Left kidney (tissue), 8 donors: ENCODE measurements around the gene DYNC2I2. TPM values are rescaled to one million over a fixed set of nuclear protein-coding genes. Genes with fewer than 3 reads are reported as not detected.
"Not testable (repeated sequence)": the region's sequence is repeated elsewhere in the genome, so short reads cannot be mapped to it uniquely, and the experiment has no call there.

Experiments
- DNase-seq: peaks from one replicate; pipeline ENCODE4 v3.0.0-alpha.2; 2013
- long read RNA-seq, 8 donors: transcript quantifications; one replicate each; lab custom pipeline, GENCODE V29; 2026
- polyA plus RNA-seq: library from polyadenylated mRNA; unstranded; fragments of 120-200 nt; gene quantifications from one replicate; pipeline ENCODE4 v1.2.1, GENCODE V29; 2013; ENCODE audit not compliant: insufficient read length

The DYNC2I2 gene
- 55.2 TPM for polyA plus RNA-seq
- long read RNA-seq, donor 1, transcript WDR34-201 (9 exons, 1,755 nt): major isoform, 38 of 73 reads
- long read RNA-seq, donor 1, partial matches to known transcripts: 34 of 73 reads
- long read RNA-seq, donor 1, other reads (novel, unspliced or antisense): 0 of 73 reads
- long read RNA-seq, donor 2, transcript WDR34-201 (9 exons, 1,755 nt): major isoform, 21 of 33 reads
- long read RNA-seq, donor 2, partial matches to known transcripts: 11 of 33 reads
- long read RNA-seq, donor 2, other reads (novel, unspliced or antisense): 0 of 33 reads
- long read RNA-seq, donor 3, transcript WDR34-201 (9 exons, 1,755 nt): major isoform, 29 of 44 reads
- long read RNA-seq, donor 3, partial matches to known transcripts: 14 of 44 reads
- long read RNA-seq, donor 3, other reads (novel, unspliced or antisense): 0 of 44 reads
- long read RNA-seq, donor 4, partial matches to known transcripts: 0 of 3 reads
- long read RNA-seq, donor 4, other reads (novel, unspliced or antisense): 0 of 3 reads
- long read RNA-seq, donor 5, transcript WDR34-201 (9 exons, 1,755 nt): major isoform, 42 of 69 reads
- long read RNA-seq, donor 5, partial matches to known transcripts: 21 of 69 reads
- long read RNA-seq, donor 5, other reads (novel, unspliced or antisense): 5 of 69 reads
- long read RNA-seq, donor 6, transcript WDR34-201 (9 exons, 1,755 nt): major isoform, 30 of 2,037 reads
- long read RNA-seq, donor 6, partial matches to known transcripts: 1,986 of 2,037 reads
- long read RNA-seq, donor 6, other reads (novel, unspliced or antisense): 19 of 2,037 reads
- long read RNA-seq, donor 7, transcript WDR34-201 (9 exons, 1,755 nt): major isoform, 40 of 66 reads
- long read RNA-seq, donor 7, partial matches to known transcripts: 26 of 66 reads
- long read RNA-seq, donor 7, other reads (novel, unspliced or antisense): 0 of 66 reads
- long read RNA-seq, donor 8, transcript WDR34-201 (9 exons, 1,755 nt): major isoform, 12 of 22 reads
- long read RNA-seq, donor 8, partial matches to known transcripts: 10 of 22 reads
- long read RNA-seq, donor 8, other reads (novel, unspliced or antisense): 0 of 22 reads

DNA sequence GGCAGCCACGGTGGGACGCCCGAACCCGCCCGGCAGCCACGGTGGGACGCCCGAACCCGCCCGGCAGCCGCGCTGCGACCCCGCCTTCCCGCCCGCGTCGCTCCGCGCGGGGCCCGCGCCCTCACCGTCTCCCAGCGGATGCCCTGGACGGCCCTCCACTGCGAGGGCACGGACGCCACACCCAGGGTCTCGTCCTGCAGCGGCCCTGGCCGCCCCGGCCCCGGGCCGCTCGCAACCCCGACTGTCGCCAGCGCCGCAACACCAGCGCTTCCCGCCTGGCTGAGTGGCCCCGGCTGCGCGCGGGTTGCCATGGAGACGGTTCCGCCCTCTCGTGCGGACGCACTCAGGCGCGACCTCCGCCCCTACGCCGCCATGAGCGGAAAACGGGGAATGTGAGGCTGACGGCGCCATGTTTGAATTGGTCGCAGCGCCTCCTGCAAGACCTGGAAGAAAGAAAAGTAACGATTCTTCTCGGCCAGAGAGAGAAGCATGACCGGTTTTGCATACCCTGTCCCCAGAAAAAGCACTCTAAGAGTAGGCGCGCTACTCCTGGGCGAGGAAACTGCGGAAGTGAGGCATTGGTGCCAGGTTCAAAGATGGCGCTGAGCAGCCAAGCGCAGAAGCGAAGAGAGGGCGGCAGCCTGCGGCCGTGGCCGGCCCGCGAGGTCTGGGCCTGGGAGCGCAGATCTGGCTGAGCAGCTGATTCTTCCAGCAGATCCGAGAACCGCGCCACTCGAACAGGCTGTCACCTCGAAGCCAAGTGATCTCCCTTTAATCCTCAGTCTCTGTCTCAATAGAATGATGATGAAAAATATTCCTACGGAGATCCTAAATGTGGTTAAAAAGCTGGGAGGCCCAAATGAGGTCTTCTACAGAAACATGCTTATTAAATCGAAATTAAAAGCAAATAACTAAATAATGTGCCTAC, at the start of gene DYNC2I2:
Gene DYNC2I2 (minus strand): TSS at position 432 of the 928 bp plus-strand sequence. CDS start 121 bp downstream, at position 311.
- DNase-seq: peak; percentile 91

DNA sequence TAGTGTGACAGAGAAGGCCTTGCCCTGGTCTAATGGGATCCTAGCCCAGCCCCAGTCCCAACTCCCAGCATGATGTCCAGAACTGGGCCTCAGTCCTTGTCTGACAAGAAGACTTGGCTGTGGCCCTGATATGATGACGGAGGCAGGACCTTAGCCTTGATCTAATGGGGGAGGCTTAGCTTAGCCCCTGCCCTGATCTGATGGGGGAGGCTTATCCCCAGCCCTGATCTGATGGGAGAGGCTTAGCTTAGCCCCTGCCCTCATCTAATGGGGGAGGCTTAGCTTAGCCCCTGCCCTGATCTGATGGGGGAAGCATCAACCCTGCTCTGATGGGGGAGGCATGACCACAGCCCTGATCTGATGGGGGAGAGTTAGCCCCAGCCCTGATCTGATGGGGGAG, 49.4 kb upstream of the DYNC2I2 start:
- no peak for DNase-seq

DNA sequence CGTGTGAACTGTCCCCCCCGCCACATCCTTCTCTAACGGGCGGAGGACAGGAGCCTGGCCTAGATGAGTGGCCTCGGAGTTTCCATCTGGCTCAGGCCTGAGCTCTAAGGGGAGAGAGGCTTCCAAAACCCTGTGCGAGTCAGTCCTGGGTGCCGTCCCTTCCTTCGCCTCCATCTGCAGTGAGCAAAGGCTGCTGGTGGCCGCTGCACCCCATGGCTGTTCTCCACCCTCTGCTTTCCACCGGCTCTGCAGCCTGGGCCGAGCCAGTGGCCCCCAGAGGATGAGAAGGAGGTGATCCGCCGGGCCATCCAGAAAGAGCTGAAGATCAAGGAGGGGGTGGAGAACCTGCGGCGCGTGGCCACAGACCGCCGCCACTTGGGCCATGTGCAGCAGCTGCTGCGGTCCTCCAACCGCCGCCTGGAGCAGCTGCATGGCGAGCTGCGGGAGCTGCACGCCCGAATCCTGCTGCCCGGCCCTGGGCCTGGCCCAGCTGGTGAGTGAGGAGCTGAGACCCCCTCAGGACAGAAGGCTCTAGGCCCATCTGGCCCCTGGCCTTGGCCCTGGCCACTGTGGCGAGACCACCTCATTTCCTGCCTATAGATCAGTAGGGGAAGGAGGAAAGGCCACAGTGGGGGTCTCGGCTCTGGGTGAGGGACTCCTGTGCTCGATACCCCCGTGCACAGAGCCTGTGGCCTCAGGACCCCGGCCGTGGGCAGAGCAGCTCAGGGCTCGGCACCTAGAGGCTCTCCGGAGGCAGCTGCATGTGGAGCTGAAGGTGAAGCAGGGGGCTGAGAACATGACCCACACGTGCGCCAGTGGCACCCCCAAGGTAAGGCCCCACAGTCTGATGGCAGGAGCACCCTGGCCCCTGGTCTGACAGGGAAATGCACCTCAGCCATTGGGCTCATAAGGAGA, 48.7 kb upstream of the DYNC2I2 start:
- DNase-seq: no peak

DNA sequence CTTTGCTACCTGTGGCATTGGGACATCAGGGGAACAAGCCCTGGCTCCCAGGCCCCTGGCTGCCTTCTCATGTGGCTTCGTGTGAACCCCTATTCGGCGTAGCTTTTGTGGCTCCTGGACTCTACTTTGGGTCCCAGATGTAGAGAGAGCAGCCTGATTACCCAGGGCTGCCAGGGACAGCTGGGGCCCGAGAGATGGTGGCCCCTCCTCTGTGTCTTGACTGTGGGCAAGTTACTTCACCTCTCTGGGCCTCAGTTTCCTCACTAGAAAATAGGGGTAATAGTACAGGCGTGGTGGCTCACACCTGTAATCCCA, 47.7 kb upstream of the DYNC2I2 start:
- DNase-seq: no peak

DNA sequence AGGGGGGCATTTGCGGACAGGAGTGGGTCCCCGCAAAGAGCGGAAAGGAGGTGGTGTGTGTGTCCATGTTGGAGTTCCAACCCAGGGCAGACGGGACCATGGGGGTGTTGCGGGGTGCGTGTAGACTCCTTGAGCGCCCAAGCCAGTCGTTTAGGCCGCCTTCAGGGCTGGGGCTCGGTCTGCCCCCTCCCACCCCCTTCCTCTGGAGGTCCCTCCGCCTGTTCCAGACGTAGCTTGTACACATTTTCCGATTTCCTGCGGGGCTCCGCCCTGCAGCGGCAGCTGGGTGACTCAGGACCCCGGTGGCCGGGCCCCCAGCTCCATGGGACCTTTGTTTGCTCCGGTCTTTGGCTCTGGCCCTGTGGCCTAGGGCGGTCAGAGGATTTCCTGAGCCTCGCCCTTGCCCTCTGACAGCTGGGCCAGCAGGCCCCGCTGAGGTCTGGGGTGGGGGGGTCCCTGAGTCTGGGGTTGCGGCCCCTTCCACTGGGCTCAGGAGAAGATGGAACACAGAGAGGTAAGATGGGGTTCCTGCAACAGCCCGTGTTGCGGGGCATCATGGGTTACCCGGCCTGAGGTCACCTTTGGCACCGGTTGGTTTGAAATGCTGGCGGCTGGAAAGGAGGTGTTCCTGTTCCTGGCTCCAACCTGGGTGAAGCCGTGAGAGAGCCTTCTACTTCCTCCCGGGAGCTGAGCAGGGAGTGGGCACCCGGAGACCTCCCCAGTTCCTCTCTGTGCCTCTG, 47.1 kb upstream of the DYNC2I2 start:
- no peak for DNase-seq

DNA sequence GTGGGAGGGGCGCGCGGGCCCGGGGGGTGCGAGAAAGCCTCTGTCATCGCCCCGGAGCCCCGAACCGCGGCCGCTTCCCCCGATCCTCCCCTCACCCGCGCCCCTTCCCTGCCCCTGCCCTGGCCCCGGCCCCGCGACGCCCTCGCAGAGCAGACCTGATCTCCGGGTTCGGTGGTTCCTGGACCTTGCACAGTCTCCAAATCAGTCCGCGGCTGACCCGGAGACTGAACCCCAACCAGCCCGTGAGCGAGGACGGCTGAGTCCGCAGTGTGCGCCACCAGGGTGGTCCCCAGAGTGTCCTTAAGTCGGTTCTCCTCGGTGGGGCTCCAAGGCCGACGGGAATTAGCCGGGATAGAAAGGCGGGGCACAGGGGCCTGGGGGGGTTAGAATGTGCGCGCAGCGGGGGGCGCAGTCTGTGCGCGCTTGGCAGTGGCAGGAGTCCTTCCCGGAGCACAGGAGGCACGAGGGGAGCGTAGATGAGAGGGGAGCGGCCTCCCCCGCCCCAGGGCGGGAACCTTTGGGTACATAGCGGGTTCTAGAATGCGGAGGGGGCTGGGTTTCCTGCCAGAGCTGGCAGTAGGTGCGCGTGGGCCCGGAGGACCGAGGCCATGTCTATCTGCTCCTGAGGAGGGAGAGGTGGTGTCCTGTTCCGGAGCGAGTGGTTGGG, 46.4 kb upstream of the DYNC2I2 start:
- no peak for DNase-seq

DNA sequence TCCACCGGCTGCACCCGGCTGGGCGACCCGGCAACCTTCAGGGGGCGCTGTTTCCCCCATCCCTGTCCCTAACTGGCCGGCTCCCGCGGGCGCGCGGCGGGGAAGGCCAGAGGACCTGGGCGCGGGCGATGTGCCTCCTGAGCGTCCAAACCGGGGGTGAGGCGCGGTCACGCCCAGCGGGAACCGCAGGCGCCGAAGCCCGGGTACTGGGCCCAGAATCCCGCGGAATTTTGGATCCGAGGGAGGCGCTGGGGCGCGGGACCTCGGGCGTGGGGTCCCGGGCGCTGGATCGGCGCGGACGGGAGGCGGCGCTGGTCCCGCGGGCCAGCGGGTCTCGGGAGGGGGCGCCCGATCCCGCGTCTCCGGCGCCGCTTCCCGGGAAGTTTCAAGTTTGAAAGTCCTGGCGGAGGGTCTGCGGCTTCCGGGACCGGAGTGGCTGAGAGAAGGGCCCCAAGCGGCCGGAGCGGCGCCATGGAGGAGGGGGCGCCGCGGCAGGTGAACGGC, 45.9 kb upstream of the DYNC2I2 start, which contains the start of gene PKN3:
Gene PKN3 (plus strand): TSS at position 59 of the 504 bp plus-strand sequence. CDS start 413 bp downstream, at position 472.
- peak; percentile 85 for DNase-seq

DNA sequence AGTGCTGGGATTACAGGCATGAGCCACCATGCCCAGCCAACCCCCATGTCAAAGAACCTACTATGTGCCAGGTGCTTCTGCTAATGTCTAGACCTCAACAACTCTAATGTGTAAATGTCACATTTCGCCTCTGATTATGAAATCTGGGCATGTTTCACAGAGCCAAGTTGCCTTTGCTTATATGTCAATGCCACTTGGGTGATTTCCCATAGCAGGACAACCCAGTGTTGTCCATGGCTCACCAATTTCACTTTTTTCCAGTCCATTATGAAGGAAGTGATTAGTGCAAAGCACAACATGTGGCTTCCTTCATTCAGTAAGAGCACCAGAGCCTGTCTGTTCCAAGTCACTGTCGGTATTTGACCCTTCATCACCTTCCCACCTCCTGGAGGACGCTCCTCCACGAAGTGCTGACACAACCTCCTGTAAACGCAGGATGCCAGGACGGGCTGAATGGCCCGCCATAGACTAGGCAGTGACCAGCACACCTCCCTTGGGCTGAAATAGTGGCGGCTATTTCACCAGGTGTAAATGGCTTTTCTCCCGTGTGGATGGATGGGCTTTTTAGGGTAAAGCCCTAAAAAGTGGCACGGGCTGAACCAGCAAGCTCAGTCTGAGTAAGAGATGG, 44.7 kb upstream of the DYNC2I2 start:
- DNase-seq: no peak

DNA sequence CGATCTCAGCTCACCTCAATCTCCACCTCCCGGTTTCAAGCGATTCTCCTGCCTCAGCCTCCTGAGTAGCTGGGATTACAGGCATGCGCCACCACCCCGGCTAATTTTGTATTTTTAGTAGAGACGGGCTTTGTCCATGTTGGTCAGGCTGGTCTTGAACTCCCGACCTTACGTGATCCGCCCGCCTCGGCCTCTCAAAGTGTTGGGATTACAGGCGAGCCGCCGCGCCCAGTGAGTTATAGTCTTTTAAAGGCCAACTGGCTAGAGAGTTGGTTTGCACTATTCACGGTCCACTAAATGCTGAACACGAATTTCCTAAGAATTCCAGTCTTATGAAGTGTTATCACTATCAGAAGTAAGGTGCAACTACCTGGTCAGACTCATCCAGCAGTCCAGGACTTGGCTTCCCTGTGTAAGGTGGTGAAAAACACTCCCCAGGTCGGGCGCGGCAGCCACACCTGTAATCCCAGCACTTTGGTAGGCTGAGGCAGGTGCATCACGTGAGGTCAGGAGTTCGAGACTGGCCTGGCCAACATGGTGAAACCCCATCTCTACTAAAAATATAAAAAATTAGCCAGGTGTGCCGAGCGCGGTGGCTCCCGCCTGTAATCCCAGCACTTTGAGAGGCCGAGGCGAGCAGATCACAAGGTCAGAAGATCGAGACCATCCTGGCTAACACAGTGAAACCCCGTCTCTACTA, 42.6 kb upstream of the DYNC2I2 start:
- DNase-seq: not testable (repeated sequence)

DNA sequence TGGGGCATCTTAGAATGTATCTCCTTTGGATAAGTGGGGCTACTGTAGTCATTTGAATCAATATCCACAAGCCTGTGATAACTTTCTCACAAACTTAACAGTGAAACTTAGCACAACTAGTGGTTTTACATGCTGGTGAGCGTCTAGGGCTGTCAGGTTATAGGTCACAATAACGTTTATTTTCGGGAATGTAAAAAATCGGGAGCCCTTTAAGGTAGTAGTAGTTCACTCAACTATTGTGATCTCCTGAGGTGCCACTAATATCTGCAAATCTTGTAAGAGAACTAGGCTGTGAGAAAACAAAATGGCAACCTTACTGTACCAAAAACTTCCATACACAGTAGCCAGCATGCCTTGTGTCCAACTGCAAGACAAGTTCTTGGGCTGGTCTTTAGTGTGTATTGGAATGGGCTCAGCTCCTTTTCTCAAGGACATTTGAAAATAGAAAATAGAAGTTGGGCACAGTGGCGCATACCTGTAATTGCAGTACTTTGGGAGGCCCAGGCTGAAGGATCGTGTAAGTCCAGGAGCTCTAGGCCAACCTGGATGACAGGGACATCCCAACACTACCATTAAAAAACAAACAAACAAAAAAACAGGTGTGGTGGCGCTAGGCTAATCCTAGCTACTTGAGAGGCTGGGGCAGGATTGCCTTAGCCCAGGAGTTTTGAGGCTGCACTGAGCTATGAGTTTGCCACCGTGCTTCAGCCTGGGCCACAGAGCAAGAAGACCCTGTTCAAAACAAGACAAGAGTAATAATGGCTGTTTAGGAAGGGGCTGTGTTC, 40.5 kb upstream of the DYNC2I2 start:
- no peak for DNase-seq

DNA sequence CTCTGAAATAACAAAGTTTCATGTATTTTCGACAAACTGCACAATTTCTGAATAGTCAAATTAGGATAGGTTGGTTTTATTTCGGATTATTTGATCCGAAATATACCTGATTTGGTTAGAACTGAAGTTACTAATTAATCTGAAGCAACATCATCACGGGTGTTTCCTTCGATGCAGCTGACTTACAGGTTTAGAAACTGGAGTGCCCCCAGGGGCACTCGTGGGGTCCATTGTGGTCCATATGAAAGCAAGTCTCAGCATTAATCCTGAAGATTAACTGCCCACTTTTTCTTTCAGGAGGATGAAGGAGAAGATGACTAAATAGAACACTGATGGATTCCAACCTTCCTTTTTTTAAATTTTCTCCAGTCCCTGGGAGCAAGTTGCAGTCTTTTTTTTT, 37.7 kb upstream of the DYNC2I2 start:
- no peak for DNase-seq

DNA sequence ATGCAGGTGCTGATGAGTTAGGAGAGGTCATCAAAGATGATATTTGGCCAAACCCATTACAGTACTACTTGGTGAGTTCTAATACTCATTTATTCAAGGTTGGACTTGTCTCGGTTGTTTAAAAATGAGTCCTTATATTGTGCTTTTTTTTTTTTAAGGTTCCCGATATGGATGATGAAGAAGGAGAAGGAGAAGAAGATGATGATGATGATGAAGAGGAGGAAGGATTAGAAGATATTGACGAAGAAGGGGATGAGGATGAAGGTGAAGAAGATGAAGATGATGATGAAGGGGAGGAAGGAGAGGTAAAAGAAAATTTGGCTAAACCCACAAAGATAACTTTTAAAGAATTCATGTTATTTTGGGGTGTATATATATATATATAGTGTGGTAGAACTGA, 37.1 kb upstream of the DYNC2I2 start:
- not testable (repeated sequence) for DNase-seq

DNA sequence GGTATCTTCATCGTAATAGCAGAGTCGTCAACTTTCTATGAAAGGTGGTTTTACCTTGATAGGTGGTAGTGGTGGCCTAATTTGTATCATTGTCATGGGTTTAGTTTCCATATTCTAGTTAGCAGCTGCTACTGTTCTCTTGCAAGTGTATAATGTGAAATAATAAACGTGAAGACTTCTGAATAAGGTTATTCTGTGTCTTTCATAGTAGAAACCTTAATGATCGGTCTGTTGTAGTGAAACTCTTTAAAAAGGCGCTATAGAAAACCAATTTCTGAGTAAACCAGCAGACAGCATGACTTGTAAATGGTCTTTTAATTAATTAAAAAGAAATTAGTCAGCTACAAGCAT, 34.0 kb upstream of the DYNC2I2 start:
- no peak for DNase-seq

DNA sequence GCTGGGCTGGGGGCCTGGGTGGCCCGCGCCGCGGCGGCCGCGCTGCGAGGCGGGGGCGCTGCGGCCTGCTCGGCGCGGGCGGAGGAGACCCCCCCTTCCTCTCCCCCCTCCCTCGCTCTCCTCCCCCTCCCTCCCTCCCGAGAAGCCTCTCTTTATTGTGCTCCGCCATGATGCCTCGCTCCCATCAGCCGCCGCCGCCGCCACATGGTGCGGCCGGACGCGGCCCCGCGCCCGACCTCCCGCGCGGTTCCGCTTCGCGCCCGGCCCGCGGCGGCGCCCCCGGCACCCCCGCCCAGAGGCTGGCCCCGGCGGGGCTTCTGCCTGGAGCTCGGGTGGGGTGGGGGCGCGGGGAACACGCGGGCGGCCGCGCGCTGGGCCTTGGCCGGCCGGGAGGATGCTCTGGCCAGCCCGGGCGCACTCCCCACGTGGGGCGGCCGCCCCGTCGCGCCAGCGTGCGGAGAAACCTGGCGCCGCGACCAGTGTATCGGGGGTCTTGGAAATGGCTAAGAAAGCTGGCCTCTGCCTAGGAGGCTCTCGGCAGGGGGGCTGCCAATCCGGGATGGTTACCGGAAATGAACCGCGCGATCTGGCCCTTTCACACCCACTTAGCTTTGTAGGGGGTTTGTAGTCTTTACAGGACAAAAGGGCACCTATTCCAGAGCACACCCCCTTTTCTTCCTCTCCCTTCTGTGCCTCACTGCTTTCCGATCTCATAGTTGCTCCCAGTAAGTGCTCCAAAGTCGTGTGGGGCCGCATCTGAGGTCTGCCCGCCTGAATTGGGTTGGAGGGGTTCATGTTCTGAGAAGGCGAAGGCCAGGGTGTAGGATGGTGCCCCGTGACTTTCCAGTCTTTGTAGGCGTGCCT, 33.4 kb upstream of the DYNC2I2 start:
- peak; percentile 46 for DNase-seq

DNA sequence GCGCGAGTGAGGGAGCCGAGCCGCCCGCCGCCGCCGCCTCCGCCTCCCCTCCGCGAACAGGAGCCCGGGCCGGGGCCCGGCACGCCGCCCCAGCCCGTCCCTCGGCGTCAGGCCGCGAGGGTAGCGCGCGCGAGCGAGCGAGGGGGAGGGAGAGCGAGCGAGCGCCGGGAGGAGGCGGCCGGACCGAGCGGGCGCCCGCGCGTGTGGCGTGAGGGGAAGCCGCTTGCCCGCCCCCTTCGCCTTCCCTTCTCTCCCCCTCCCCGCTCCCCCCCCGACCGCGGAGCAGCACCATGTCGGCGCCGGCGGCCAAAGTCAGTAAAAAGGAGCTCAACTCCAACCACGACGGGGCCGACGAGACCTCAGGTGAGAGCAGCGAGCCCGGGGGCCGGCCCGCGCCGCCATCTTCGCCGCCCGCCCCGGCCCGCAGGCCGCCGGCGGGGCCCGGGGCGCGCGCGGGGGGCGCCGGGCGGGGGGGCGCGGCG, 32.7 kb upstream of the DYNC2I2 start:
- DNase-seq: peak; percentile 29
